Measurements from ENCODE around the gene SNX6. TPM values are rescaled to one million over a fixed set of nuclear protein-coding genes. Genes with fewer than 3 reads are reported as not detected.
A peak's percentile ranks its signal among the peaks of the same experiment; 100 is the strongest.

Gene SNX6
- total and polyA plus RNA-seq, 10 donors = 23.0 to 201 (median 86.0) TPM

- H3K9me3 ChIP-seq = no peaks in the 10 kb centered on the region
- no peak overlapping the region for H3K27ac ChIP-seq
- H3K27me3 ChIP-seq (replicated peaks in 1 of 7) = no peaks in the 10 kb centered on the region
- WGBS, 5 donors = 93 to 98% (median 97%) methylated on average over 6 of the region's 6 CpGs
- H3K4me1 ChIP-seq = peaks cover 5 to 57% (median 24%) of the 10 kb centered on the region in 6 donors
- H3K4me3 ChIP-seq = no peak overlapping the region
- intact Hi-C loops (cut with DNase I; ENCODE audit: low total_unique reads) = no loop called here
- DNase-seq = no peak
- no peak for TF ChIP-seq POLR2AphosphoS5 (IDR thresholded peaks at IDR 0.05)
- peaks cover 0 to 92% (median 26%) of the 10 kb centered on the region in 6 donors for H3K36me3 ChIP-seq
Measured at GRCh38 chr14:34616360-34616759, 13.6 kb downstream of the SNX6 start.

GRCh38 chr14:34615507-34615906 lies 14.4 kb downstream of the SNX6 start:
- H3K27ac ChIP-seq = no peak overlapping the region
- WGBS, 5 donors = 83 to 97% (median 89%) methylated on average over 6 of the region's 6 CpGs
- no peaks in the 10 kb centered on the region for H3K9me3 ChIP-seq
- H3K27me3 ChIP-seq (replicated peaks in 1 of 7) = no peaks in the 10 kb centered on the region
- intact Hi-C loops (cut with DNase I; ENCODE audit: low total_unique reads) = no loop called here
- no peak for TF ChIP-seq POLR2AphosphoS5 (IDR thresholded peaks at IDR 0.05)
- TF ChIP-seq CTCF (IDR thresholded peaks at IDR 0.05 in 8 of 11, conservative IDR thresholded peaks at IDR 0.05 in 3 of 11) = no peak
- no peak for TF ChIP-seq POLR2A (IDR thresholded peaks at IDR 0.05)
- no peak overlapping the region for H3K4me3 ChIP-seq
- H3K4me1 ChIP-seq = peaks cover 5 to 53% (median 19%) of the 10 kb centered on the region in 6 donors
- no peak for DNase-seq
- H3K36me3 ChIP-seq = peaks cover 0 to 89% (median 25%) of the 10 kb centered on the region in 6 donors

GRCh38 chr14:34614638-34615037 lies 15.3 kb downstream of the SNX6 start:
- 85 to 95% (median 91%) methylated on average over 4 of the region's 4 CpGs for WGBS, 5 donors
- peaks cover 0 to 84% (median 22%) of the 10 kb centered on the region in 6 donors for H3K36me3 ChIP-seq
- H3K4me1 ChIP-seq = peaks cover 3 to 53% (median 12%) of the 10 kb centered on the region in 6 donors
- H3K4me3 ChIP-seq = no peak overlapping the region
- TF ChIP-seq POLR2AphosphoS5 (IDR thresholded peaks at IDR 0.05) = no peak
- no peak for TF ChIP-seq POLR2A (IDR thresholded peaks at IDR 0.05)
- no peak for TF ChIP-seq CTCF (IDR thresholded peaks at IDR 0.05 in 8 of 11, conservative IDR thresholded peaks at IDR 0.05 in 3 of 11)
- no peaks in the 10 kb centered on the region for H3K27me3 ChIP-seq (replicated peaks in 1 of 7)
- no peaks in the 10 kb centered on the region for H3K9me3 ChIP-seq
- H3K27ac ChIP-seq = peak overlapping the region in 1 of 8 donors; percentile 15
- intact Hi-C loops (cut with DNase I; ENCODE audit: low total_unique reads) = no loop called here
- no peak for DNase-seq

- Histone ChIP-seq H3K4me3 (no peak overlapping the region), H3K9me3 (no peaks in the 10 kb centered on the region), H3K27ac (no peak overlapping the region), H3K36me3 (peaks cover 3 to 87% (median 55%) of the 10 kb centered on the region in 6 donors), H3K27me3 (replicated peaks in 1 of 7) (no peaks in the 10 kb centered on the region), H3K4me1 (peaks cover 0 to 30% (median 8%) of the 10 kb centered on the region in 6 donors)
- DNase-seq = no peak
- no peak for TF ChIP-seq CTCF (IDR thresholded peaks at IDR 0.05 in 8 of 11, conservative IDR thresholded peaks at IDR 0.05 in 3 of 11)
- no peak for TF ChIP-seq POLR2A (IDR thresholded peaks at IDR 0.05)
- no peak for TF ChIP-seq POLR2AphosphoS5 (IDR thresholded peaks at IDR 0.05)
- intact Hi-C loops (cut with DNase I; ENCODE audit: low total_unique reads) = no loop called here
- WGBS, 5 donors = 67 to 80% (median 74%) methylated on average over 3 of the region's 3 CpGs
Measured at GRCh38 chr14:34610101-34610500, 19.8 kb downstream of the SNX6 start.

GRCh38 chr14:34605461-34605860 lies 24.5 kb downstream of the SNX6 start:
- Histone ChIP-seq H3K36me3 (peaks cover 3 to 96% (median 89%) of the 10 kb centered on the region in 6 donors), H3K27me3 (replicated peaks in 1 of 7) (no peaks in the 10 kb centered on the region), H3K27ac (peak overlapping the region in 6 of 8 donors; percentile 27 to 78 (median 67)), H3K4me3 (no peak overlapping the region), H3K9me3 (no peaks in the 10 kb centered on the region), H3K4me1 (peaks cover 0 to 24% (median 3%) of the 10 kb centered on the region in 6 donors)
- TF ChIP-seq POLR2AphosphoS5 (IDR thresholded peaks at IDR 0.05) (no peak), CTCF (IDR thresholded peaks at IDR 0.05 in 8 of 11, conservative IDR thresholded peaks at IDR 0.05 in 3 of 11) (no peak), POLR2A (IDR thresholded peaks at IDR 0.05) (no peak)
- WGBS, 5 donors = 69 to 79% (median 74%) methylated on average over 2 of the region's 2 CpGs
- no peak for DNase-seq
- intact Hi-C loops (cut with DNase I; ENCODE audit: low total_unique reads) = no loop called here
